Epidermal melanocyte (primary cell): ENCODE data around the gene KLK14.

ENCODE experiments used
- DNase-seq: peaks from one replicate; pipeline ENCODE4 v3.0.0; 2011; ENCODE audit warnings: low spot score; ENCODE audit not compliant: insufficient read length

KLK14 gene

GRCh38 chr19:51108066-51108804, 25.5 kb upstream of the KLK14 start, which contains the start of gene CTU1:
CTU1 (minus strand) TSS chr19:51108409; CDS start chr19:51104569, 3,840 bp downstream.
- peak; percentile 100 for DNase-seq

GRCh38 chr19:51107406-51108065, 24.8 kb upstream of the KLK14 start:
- no peak for DNase-seq

GRCh38 chr19:51103926-51104341, 21.2 kb upstream of the KLK14 start:
- DNase-seq = no peak

- DNase-seq = no peak
Measured at GRCh38 chr19:51102991-51103390, 20.3 kb upstream of the KLK14 start.

GRCh38 chr19:51101171-51101865, 18.6 kb upstream of the KLK14 start:
- DNase-seq = no peak

- DNase-seq = no peak
Measured at GRCh38 chr19:51100601-51101000, 17.9 kb upstream of the KLK14 start.

GRCh38 chr19:51099047-51099382, 16.3 kb upstream of the KLK14 start:
- DNase-seq = no peak

- DNase-seq = no peak
Measured at GRCh38 chr19:51098365-51099046, 15.8 kb upstream of the KLK14 start.

- DNase-seq = no peak
Measured at GRCh38 chr19:51097796-51098195, 15.1 kb upstream of the KLK14 start.

GRCh38 chr19:51097166-51097738, 14.6 kb upstream of the KLK14 start:
- peak; percentile 79 for DNase-seq

GRCh38 chr19:51096473-51097165, 13.9 kb upstream of the KLK14 start:
- no peak for DNase-seq

- no peak for DNase-seq
Measured at GRCh38 chr19:51094696-51095279, 12.1 kb upstream of the KLK14 start.

- DNase-seq = no peak
Measured at GRCh38 chr19:51093510-51094345, 11.0 kb upstream of the KLK14 start.

- no peak for DNase-seq
Measured at GRCh38 chr19:51093101-51093500, 10.4 kb upstream of the KLK14 start.

- no peak for DNase-seq
Measured at GRCh38 chr19:51091895-51092873, 9.5 kb upstream of the KLK14 start.

GRCh38 chr19:51091126-51091525, 8.4 kb upstream of the KLK14 start:
- DNase-seq = no peak

- no peak for DNase-seq
Measured at GRCh38 chr19:51090471-51090870, 7.8 kb upstream of the KLK14 start.

- DNase-seq = no peak
Measured at GRCh38 chr19:51089786-51090185, 7.1 kb upstream of the KLK14 start.
